GM20431 (cell line): ENCODE measurements around the gene IL20RB.

Experiments
- in situ Hi-C: fragments of 300-500 bp; cut with MseI, MboI; formaldehyde crosslinking; loops from one replicate; pipeline ENCODE4 v1.15.0; 2020; ENCODE audit warnings: low sequenced_read_pairs; ENCODE audit not compliant: unreplicated experiment

Gene IL20RB

GRCh38 chr3:137020888-137021287 lies 63.1 kb downstream of the IL20RB start:
- in situ Hi-C loops: no loop called here

DNA sequence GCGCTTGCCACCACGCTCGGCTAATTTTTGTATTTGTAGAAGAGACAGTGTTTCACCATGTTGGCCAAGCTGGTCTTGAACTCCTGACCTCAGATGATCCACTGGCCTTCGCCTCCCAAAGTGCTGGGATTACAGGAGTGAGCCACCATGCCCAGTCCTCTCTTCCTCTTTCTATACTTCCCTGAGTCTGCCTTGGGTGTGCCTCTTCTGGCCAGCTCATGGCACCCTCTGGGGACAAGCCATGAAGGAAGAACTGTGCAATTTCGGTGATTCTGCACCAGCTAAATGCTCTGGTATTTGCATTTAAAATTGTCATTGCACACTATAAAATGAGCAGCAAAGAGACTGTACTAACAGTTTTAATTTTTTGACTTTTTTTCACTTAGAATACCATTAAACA lies 66.6 kb downstream of the IL20RB start:
- in situ Hi-C loops: no loop called here

DNA sequence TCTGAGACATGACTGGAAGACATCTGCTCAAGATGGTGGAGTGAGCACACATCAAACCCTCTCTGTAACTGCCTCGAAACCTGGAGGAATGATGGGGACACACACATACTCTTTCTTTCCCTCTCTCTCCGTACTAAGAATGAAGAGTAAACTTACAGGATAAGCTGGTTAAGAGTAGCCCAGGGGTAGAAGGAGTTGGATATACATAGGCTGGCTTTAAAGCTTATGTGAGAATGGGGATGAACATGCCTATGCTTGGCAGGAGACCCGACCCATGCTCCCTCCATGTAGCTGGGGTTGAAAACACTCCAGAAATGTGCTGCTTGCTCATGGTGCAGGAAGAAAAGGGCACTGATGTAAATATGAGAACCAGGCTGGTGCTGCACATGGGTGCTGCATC lies 68.9 kb downstream of the IL20RB start:
- in situ Hi-C loops: no loop called here

DNA sequence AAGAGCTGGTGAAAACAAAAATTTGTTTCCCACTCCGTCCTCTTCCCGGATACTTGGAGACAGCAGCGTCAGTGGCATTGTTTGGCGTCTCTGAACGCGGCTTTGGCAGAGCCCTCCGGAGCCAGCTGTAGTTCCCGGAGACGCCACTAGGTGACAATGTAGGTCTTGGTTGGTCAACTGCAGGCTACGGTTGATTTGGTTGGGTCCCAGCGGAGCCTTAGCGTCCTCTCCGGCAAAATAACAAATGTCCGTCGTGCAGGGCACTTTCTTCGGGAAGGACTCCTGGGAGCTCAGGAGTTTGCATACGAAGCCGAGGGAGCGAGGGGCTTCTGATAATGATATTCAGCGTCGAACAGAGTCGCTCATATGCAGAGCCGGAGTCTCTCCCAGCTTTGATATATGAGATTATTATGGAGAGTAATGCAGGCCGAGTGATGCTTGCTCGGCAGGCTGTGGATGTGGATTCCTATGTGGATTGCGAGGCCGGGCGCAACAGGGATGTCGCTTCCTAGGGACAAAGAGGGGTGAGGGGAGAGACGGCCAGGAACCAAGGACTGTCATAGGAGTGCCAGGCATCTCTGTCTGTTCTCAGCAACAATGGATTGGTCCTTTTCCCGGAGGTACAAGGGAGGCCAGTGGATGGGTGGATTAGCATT lies 74.8 kb downstream of the IL20RB start:
- in situ Hi-C loops: no loop called here

DNA sequence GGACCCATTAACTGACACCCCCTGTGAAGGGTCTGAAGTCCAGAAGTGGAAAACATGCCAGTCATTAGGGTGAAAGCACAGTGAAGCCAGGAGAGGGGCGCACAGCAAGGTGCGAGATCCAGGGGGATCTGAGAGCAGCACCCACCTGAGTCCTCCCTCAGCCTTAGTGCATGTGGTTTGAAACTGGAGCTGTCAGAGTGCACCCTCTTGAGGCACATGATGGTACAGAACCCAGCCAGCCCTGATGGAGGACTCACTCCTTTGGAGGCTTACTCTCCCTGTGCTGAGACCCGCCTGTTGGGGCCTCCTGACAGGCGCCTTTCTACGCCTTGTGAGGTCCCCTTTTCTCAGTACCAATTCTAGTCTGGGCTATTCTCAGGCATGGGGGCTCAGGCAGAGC lies 77.8 kb downstream of the IL20RB start:
- in situ Hi-C loops: no loop called here

- in situ Hi-C loops: no loop called here
Measured at GRCh38 chr3:137039570-137039969, 81.8 kb downstream of the IL20RB start.

GRCh38 chr3:137041251-137041650 lies 83.5 kb downstream of the IL20RB start:
- in situ Hi-C loops: no loop called here

- in situ Hi-C loops: no loop called here
Measured at GRCh38 chr3:137041686-137042085, 83.9 kb downstream of the IL20RB start.

DNA sequence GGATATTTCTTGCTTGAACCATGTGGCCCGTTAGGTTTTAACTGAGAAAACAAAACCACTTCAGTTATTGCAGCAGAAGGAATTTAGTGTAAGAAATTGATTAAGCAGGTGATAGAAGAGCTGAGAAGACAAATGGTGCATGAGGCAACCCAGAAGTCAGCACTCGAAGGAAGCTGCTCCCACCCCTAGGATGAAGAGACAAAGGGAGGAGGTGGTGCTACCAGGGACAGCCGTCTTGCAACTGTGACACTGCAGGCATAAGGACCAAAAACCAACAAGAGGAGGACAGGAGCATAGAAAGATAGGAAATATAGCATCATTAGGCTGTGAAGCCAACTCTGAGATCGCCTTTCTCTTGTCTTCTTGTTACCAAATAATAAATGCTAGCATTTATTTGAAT lies 89.0 kb downstream of the IL20RB start:
- in situ Hi-C loops: no loop called here

GRCh38 chr3:137047240-137047639 lies 89.5 kb downstream of the IL20RB start:
- in situ Hi-C loops: no loop called here

GRCh38 chr3:137050281-137050680 lies 92.5 kb downstream of the IL20RB start:
- in situ Hi-C loops: no loop called here

DNA sequence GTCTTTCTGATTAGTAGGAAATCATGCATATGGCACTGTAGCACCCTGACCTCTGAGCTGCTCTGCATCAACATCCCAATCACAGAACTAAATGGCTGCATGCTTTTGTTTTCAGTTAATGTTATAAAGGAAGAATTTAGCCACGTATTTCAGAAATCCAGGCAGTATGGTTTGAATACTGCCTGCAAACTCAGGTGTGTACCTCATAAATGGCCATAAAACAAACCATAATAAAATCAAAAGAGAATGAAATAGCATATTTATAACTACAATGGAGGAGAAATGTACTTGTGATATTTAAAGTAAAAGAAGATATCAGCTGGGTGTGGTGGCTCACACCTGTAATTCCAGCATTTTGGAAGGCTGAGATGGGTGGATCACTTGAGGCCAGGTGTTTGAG lies 94.5 kb downstream of the IL20RB start:
- in situ Hi-C loops: no loop called here
